Mesendoderm (in vitro differentiated cells): ENCODE measurements around the gene PLEKHA8.

Experiments
- DNase-seq: peaks from one replicate; pipeline ENCODE4 v3.0.0; 2013
- H2AK5ac ChIP-seq: 2 replicates; pipeline ENCODE4 v1.6.1; 2013; ENCODE audit warnings: low read length, inconsistent platforms
- H2BK120ac ChIP-seq: 2 replicates; pipeline ENCODE4 v1.6.1; 2013; ENCODE audit warnings: low read depth, mild to moderate bottlenecking, low read length, moderate library complexity, mixed read lengths
- H2BK15ac ChIP-seq: replicated peaks from 2 replicates; pipeline ENCODE4 v1.6.1; 2013; ENCODE audit warnings: low read depth, mild to moderate bottlenecking, moderate library complexity
- H2BK5ac ChIP-seq: 2 replicates; pipeline ENCODE4 v1.6.1; 2013; ENCODE audit warnings: low read length, inconsistent platforms
- H3K18ac ChIP-seq: 2 replicates; pipeline ENCODE4 v1.6.1; 2013; ENCODE audit warnings: mild to moderate bottlenecking, low read length, mixed read lengths
- H3K23ac ChIP-seq: one replicate; pipeline ENCODE4 v1.6.1; 2013; ENCODE audit warnings: low read length
- H3K27ac ChIP-seq: 2 replicates; pipeline ENCODE4 v1.5.1; 2013; ENCODE audit warnings: low read depth, mild to moderate bottlenecking, inconsistent platforms, low read length, moderate library complexity
- H3K27me3 ChIP-seq: 2 replicates; pipeline ENCODE4 v1.6.1; 2013; ENCODE audit warnings: low read length, control low read depth, mild to moderate bottlenecking, inconsistent platforms; ENCODE audit not compliant: insufficient read depth, poor library complexity
- H3K36me3 ChIP-seq: 2 replicates; pipeline ENCODE4 v1.6.1; 2013; ENCODE audit warnings: low read length, inconsistent platforms; ENCODE audit not compliant: control insufficient read depth, insufficient read depth
- H3K4ac ChIP-seq: one replicate; pipeline ENCODE4 v1.6.1; 2013; ENCODE audit warnings: low read depth, mild to moderate bottlenecking, low read length, moderate library complexity
- H3K4me1 ChIP-seq: 2 replicates; pipeline ENCODE4 v1.6.1; 2013; ENCODE audit warnings: low read depth, low read length, inconsistent platforms; ENCODE audit not compliant: control insufficient read depth
- H3K4me2 ChIP-seq: 2 replicates; pipeline ENCODE4 v1.6.1; 2013; ENCODE audit warnings: low read length
- H3K4me3 ChIP-seq: 2 replicates; pipeline ENCODE4 v1.5.1; 2013; ENCODE audit warnings: mild to moderate bottlenecking, low read length
- H3K56ac ChIP-seq: one replicate; pipeline ENCODE4 v1.6.1; 2013; ENCODE audit warnings: low read length
- H3K79me1 ChIP-seq: 2 replicates; pipeline ENCODE4 v1.6.1; 2013; ENCODE audit warnings: low read length, inconsistent platforms
- H3K79me2 ChIP-seq: 2 replicates; pipeline ENCODE4 v1.6.1; 2013; ENCODE audit warnings: mild to moderate bottlenecking, low read length; ENCODE audit not compliant: control insufficient read depth, insufficient read depth
- H3K9ac ChIP-seq: 2 replicates; pipeline ENCODE4 v1.6.1; 2013; ENCODE audit warnings: low read length, inconsistent platforms
- H4K5ac ChIP-seq: one replicate; pipeline ENCODE4 v1.6.1; 2013; ENCODE audit warnings: low read length
- H4K8ac ChIP-seq: one replicate; pipeline ENCODE4 v1.6.1; 2013; ENCODE audit warnings: low read depth, mild to moderate bottlenecking, control low read depth, low read length, moderate library complexity
- WGBS: extraction: QIAGEN DNeasy Blood & Tissue Kit; methylation state at CpG from one replicate; pipeline ENCODE4 v1.1.7; 2013; ENCODE audit warnings: low lambda C conversion rate, missing lambda C conversion rate; ENCODE audit not compliant: insufficient coverage; ENCODE audit errors: extremely low coverage; 5-methylcytosine and 5-hydroxymethylcytosine counted together

PLEKHA8 gene

DNA sequence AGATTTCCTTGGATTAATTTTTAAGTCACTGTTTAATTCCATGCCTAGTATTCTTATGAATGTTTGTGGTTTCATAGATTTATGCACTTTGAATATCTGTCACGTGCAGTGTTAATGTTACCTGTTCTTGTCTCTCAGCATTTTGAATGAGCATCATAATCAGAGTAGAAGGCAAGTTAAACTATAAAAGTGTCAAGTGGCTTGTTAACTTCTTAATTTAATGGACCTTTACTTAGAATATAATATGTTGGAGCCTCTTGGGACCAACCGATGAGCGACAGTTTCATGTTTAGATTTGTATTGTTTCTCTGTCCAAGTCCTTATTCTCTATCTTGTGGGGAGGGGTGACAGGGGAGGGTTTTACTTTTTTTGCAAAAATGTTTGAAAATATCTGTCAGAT lies 56.0 kb downstream of the PLEKHA8 start:
- Histone ChIP-seq H3K27me3 (no peaks in the 10 kb centered on the region), H3K56ac (no peak overlapping the region), H2BK120ac (no peak overlapping the region), H2AK5ac (no peak overlapping the region), H3K36me3 (peaks cover under 1% of the 10 kb centered on the region), H4K8ac (no peak overlapping the region), H3K79me2 (no peaks in the 10 kb centered on the region), H3K4ac (no peak overlapping the region), H4K5ac (no peak overlapping the region), H3K23ac (no peak overlapping the region), H2BK5ac (no peak overlapping the region), H3K9ac (no peak overlapping the region), H3K4me3 (no peak overlapping the region), H2BK15ac (no peak overlapping the region), H3K4me2 (no peak overlapping the region), H3K18ac (no peak overlapping the region), H3K79me1 (no peaks in the 10 kb centered on the region), H3K4me1 (no peaks in the 10 kb centered on the region), H3K27ac (no peak overlapping the region)
- no peak for DNase-seq
- no CpG with 5 or more reads among the region's 3 CpGs for WGBS

GRCh38 chr7:30086529-30086928 lies 58.3 kb downstream of the PLEKHA8 start:
- H4K8ac ChIP-seq = no peak overlapping the region

GRCh38 chr7:30087371-30087770 lies 59.2 kb downstream of the PLEKHA8 start:
- Histone ChIP-seq H3K79me2 (no peaks in the 10 kb centered on the region), H3K4me2 (no peak overlapping the region), H3K4me1 (no peaks in the 10 kb centered on the region), H4K5ac (no peak overlapping the region), H2AK5ac (no peak overlapping the region), H3K27ac (no peak overlapping the region), H3K18ac (no peak overlapping the region), H3K4ac (no peak overlapping the region), H3K56ac (no peak overlapping the region), H2BK5ac (no peak overlapping the region), H2BK15ac (no peak overlapping the region), H3K23ac (no peak overlapping the region), H4K8ac (no peak overlapping the region), H3K4me3 (no peak overlapping the region), H3K79me1 (no peaks in the 10 kb centered on the region), H3K27me3 (no peaks in the 10 kb centered on the region), H3K36me3 (no peaks in the 10 kb centered on the region), H2BK120ac (no peak overlapping the region), H3K9ac (no peak overlapping the region)
- DNase-seq = no peak

More at GRCh38 chr7:30086529-30086928, 58.3 kb downstream of the PLEKHA8 start:
- Histone ChIP-seq H2BK5ac (no peak overlapping the region), H3K36me3 (no peaks in the 10 kb centered on the region), H3K27me3 (no peaks in the 10 kb centered on the region), H3K4me2 (no peak overlapping the region), H2BK15ac (no peak overlapping the region), H3K4me1 (no peaks in the 10 kb centered on the region), H3K4ac (no peak overlapping the region), H3K23ac (no peak overlapping the region), H3K4me3 (no peak overlapping the region), H3K79me1 (no peaks in the 10 kb centered on the region), H3K18ac (no peak overlapping the region), H3K79me2 (no peaks in the 10 kb centered on the region), H2AK5ac (no peak overlapping the region), H4K5ac (no peak overlapping the region), H2BK120ac (no peak overlapping the region), H3K9ac (no peak overlapping the region), H3K27ac (no peak overlapping the region), H3K56ac (no peak overlapping the region)
- DNase-seq = no peak

DNA sequence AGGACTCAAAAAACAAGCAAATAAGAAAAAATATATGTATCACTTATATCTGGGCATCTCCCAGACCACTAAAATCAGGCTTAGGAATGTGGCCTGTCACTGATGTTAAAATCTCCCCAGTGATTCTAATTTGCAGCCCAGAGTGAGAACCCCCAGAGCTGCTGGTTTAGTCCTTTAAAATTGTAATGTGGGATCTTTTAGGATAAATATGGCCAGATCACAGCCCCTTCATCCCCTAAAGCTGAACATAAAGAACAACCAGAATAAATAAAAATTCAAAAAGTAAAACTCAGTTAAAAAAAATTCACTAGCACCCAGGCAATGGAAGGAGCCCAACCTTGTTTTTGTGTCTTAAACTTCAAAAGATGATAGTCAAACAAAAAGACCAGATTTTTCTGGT lies 60.1 kb downstream of the PLEKHA8 start:
- Histone ChIP-seq H2AK5ac (no peak overlapping the region), H4K5ac (no peak overlapping the region), H3K4me1 (no peaks in the 10 kb centered on the region), H3K4ac (no peak overlapping the region), H3K4me2 (no peak overlapping the region), H3K27ac (no peak overlapping the region), H3K18ac (no peak overlapping the region), H3K27me3 (no peaks in the 10 kb centered on the region), H2BK5ac (no peak overlapping the region), H3K79me2 (no peaks in the 10 kb centered on the region), H2BK15ac (no peak overlapping the region), H3K56ac (no peak overlapping the region), H3K4me3 (no peak overlapping the region), H4K8ac (no peak overlapping the region), H3K9ac (no peak overlapping the region), H3K23ac (no peak overlapping the region), H2BK120ac (no peak overlapping the region), H3K36me3 (no peaks in the 10 kb centered on the region), H3K79me1 (no peaks in the 10 kb centered on the region)
- DNase-seq = no peak

- no peak for DNase-seq
- no peaks in the 10 kb centered on the region for H3K79me1 ChIP-seq
- no peak overlapping the region for H2BK120ac ChIP-seq
- H3K36me3 ChIP-seq = no peaks in the 10 kb centered on the region
- H3K4me2 ChIP-seq = no peak overlapping the region
- H3K27ac ChIP-seq = no peak overlapping the region
- H3K79me2 ChIP-seq = no peaks in the 10 kb centered on the region
- no peak overlapping the region for H3K56ac ChIP-seq
- no CpG with 5 or more reads among the region's 3 CpGs for WGBS
- H3K4me1 ChIP-seq = no peaks in the 10 kb centered on the region
- H3K27me3 ChIP-seq = no peaks in the 10 kb centered on the region
- H2BK5ac ChIP-seq = no peak overlapping the region
- no peak overlapping the region for H3K9ac ChIP-seq
- H2BK15ac ChIP-seq = no peak overlapping the region
- no peak overlapping the region for H3K18ac ChIP-seq
- no peak overlapping the region for H2AK5ac ChIP-seq
- no peak overlapping the region for H3K4ac ChIP-seq
- H4K5ac ChIP-seq = no peak overlapping the region
- H3K4me3 ChIP-seq = no peak overlapping the region
- H4K8ac ChIP-seq = no peak overlapping the region
- no peak overlapping the region for H3K23ac ChIP-seq
Observed at GRCh38 chr7:30090111-30090510, 61.9 kb downstream of the PLEKHA8 start.

GRCh38 chr7:30091491-30091912 lies 63.3 kb downstream of the PLEKHA8 start:
- no peaks in the 10 kb centered on the region for H3K4me1 ChIP-seq
- no peak overlapping the region for H3K18ac ChIP-seq
- no peak overlapping the region for H2AK5ac ChIP-seq
- H4K8ac ChIP-seq = no peak overlapping the region
- DNase-seq = no peak
- no peak overlapping the region for H3K9ac ChIP-seq
- no peak overlapping the region for H3K4me2 ChIP-seq
- H3K4ac ChIP-seq = no peak overlapping the region
- H4K5ac ChIP-seq = no peak overlapping the region
- H2BK5ac ChIP-seq = no peak overlapping the region
- H2BK120ac ChIP-seq = no peak overlapping the region
- no peak overlapping the region for H3K56ac ChIP-seq
- H3K23ac ChIP-seq = no peak overlapping the region
- H3K27me3 ChIP-seq = no peaks in the 10 kb centered on the region
- no peaks in the 10 kb centered on the region for H3K79me1 ChIP-seq
- no CpG with 5 or more reads among the region's 2 CpGs for WGBS
- H2BK15ac ChIP-seq = no peak overlapping the region
- no peak overlapping the region for H3K4me3 ChIP-seq
- no peaks in the 10 kb centered on the region for H3K36me3 ChIP-seq
- no peak overlapping the region for H3K27ac ChIP-seq
- no peaks in the 10 kb centered on the region for H3K79me2 ChIP-seq
